G401.6 (cell line): Measurements from ENCODE around the gene LPAR2.

Experiments
- FAIRE-seq: peaks from 2 replicates; lab custom pipeline; 2012; peaks lifted over from hg19 to GRCh38; lab: Jason Lieb, UNC

Gene LPAR2

DNA sequence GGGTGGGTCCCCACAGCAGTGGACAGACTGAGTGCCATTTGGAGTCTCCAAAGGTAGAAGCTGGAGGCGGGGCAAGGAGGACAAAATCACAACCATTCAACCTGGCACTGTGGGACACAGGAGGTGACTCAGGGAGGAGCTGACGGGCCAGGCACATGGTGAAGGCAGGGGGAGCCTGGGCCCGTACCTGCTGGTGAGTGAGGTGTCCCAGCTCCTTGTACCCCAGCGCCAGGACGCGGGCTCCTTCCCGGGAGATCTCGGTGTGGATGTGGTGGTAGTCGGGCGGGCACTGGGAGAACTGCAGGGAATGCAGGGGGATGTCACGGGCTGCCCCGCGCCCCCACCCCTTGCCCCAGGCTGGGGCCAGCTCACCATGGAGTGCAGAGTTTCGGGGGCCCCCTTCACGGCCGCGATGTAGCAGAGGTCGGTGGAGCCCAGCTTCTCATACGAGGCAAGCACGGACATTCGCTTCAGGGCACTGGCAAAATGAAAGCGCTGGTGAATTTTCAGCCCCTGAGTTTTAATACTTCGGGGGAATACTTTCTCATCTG, 25.7 kb upstream of the LPAR2 start:
- no peak for FAIRE-seq

DNA sequence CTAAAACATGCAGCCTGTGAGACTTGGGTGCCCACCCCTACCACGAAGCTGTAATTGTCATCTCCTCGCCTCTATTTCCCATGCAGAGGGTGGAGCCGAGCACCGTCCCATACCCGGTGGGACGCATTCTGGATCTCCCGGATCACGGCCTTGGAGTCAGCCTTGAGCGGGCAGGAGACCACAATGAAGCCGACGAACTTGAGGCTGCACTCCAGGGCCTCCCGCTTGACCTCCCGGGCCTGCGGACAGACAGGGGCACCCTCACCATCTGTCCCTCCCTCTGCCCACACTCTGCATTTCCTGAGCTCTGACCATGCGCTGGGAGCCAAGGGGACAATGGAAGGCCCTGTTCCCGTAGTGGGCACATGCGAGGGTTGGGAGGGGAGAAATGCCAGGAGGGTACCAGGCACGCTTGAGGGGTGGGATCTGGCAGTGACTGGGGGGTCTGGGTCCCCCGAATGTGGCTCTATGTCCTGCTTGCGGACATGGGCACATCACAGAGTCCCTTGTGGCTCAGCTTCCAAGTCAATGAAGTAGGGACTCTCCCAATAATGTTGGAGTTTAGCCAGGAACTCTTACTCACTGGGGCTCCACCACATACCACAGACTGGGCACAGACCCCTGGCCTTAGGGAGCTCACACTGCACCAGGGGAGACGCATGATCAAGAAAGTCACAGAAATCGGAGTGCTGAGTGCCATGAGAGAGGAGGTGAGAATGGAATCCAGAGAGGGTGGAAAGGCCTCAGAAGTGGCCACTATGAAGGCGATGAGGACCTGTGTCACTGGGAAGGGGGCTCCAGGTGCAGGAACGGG, 24.7 kb upstream of the LPAR2 start:
- no peak for FAIRE-seq

DNA sequence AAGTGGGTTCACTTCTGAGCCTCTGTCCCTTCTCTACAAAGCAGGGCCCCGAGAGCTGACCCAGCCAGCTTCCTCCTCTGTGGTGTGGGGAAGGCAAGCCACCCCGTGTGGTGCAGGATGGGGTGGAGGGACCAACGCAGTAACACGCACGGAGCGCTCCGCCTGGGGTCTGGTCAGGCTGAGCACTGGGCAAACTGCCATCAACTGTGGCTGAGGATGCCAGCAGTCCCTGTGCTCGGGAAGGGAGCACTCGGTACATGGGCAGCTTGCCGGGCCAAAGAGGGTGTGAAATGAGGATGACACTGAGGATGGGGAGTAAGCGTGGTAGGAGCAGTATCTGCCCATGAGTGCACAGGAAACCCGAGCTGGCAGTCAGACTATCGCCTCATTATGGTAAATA, 23.1 kb upstream of the LPAR2 start:
- no peak for FAIRE-seq

DNA sequence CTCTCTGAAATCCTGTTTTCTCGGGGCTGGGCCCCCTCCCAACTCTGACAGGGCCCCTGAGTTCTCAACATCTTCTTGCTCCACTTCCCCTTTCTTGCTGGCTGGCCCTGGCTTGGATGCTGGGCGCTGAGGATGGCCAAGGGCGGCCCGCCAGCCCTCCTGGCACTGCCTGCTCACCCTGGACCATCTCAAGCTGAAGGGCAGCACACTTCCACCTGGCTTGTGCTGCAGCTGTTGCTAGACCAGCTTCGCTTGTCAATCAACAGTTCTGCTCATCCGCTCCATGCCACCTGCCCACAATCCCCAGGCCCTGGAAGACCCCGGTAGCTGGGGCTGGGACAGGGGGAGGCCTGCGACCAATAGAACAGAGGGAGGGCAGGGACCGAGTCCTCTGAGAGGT, 22.3 kb upstream of the LPAR2 start:
- no peak for FAIRE-seq

DNA sequence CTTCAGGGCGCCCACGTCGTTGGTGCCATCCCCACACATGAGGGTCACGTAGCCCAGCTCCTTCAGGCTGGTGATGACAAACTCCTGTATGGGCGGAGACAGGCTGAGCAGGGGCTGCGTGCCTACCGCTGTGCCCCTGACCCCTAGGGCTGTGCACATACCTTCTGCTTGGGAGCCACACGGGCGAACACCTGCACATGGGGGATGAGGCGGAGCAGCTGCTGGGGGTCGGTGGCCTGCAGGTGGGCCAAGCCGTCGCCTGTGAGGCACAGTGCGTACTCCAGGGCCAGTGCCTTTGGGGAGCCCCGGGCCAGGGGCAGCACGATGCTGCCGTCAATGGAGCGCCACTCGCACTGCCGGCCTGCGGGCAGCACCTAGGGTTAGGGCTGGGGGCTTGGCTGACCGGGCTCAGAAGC, 21.6 kb upstream of the LPAR2 start:
- no peak for FAIRE-seq

DNA sequence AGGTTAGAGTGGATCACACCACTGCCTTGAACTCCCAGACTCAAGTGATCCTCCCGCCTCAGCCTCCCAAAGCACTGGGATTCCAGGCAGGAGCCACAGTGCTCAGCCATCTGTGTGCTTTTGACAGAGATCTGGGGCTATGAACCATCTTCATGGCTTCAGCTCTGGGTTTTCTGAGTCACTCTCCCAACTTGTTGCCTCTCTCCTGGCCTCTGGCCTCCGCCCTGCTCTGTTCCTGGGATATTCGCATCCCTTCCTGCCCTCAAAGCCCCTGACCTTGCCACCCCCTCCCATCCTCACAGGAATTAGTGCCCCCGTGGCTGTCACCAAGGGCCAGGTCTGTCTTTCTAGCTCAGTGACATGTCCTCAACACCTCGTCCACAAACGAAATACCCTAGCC, 21.1 kb upstream of the LPAR2 start:
- FAIRE-seq = no peak

DNA sequence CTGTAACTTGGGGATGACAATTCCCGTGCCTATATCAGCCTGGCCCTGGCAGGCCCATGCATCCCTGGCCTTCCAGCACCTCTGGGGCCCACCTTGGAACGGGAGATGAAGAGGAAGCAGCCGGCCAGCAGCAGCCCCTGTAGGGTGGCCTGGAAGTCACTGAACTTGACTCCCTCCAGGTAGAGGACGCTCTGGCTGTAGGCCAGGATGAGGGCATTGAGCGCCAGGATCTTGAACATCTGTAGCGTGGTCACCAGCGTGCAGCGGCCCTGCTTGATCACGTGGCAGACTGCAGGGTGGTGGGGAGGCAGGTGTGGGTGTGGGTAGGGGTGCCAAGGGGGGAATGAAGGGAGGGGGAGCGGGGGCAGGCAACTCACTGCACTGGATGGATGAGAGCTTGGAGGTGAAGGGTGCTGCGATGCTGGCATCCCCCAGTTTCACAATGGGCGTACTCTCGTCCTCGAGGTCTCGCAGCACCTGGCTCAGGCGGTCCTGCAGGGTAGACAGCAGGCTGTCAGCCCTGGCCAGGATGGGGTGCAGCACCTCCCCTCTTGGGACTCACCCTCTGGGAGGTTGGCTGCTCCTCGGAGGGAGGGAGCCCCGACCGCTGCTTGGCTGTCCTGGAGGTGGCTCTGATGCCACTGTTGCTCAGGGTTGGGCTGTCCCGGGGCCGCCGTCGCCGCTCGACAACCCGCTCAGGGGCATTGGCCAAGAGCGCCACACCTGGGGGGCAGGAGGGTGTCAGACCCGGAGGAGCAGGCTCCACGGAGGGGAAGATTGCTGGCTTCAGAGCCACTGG, 19.2 kb upstream of the LPAR2 start:
- no peak for FAIRE-seq

DNA sequence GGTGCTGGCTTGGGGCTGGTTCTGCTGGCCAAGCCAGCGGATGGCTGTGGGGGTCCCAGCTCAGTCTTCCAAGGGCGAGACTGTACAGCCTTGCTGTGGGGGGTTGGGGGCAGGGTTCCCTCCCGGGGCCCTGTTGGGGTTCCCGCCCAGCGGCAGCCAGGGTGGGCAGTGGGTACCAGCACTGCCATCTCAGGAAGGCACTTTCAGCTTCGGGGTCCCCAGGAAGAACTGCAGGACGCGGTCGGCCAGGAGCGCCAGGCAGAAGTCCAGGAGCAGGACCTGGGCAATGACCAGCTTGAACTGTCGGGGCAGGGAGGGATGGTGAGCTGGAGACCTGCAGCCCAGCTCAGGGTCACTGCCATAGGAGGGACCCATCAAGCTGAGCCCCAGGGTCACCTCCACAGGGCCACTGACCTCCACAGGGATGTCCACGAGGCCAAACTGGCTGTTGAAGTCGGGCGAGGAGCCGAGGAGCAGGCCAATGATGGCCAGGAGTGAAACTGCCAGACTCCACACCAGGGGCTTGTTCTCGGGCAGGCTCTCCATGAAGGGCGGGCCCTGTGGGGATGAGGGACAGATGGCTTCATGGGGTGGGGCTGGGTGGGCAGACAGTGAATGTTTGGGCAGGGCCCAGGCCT, 17.3 kb upstream of the LPAR2 start:
- no peak for FAIRE-seq

DNA sequence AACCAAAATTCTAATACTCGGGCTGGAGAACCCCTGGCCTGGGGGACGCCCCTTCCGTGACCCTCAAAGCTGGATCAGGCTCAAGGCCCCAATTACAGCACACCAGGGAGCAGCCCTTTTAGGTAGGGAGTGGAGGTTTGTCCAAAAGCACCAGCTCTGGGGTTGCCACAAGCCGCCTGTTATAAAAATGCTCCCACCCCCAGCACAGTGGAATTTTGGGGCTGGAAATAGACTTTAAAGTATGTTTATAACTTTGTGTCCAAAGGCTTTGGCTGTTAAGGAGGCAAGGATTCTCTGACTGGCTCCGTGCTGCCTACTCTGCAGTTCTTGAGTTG, 16.0 kb upstream of the LPAR2 start:
- no peak for FAIRE-seq

DNA sequence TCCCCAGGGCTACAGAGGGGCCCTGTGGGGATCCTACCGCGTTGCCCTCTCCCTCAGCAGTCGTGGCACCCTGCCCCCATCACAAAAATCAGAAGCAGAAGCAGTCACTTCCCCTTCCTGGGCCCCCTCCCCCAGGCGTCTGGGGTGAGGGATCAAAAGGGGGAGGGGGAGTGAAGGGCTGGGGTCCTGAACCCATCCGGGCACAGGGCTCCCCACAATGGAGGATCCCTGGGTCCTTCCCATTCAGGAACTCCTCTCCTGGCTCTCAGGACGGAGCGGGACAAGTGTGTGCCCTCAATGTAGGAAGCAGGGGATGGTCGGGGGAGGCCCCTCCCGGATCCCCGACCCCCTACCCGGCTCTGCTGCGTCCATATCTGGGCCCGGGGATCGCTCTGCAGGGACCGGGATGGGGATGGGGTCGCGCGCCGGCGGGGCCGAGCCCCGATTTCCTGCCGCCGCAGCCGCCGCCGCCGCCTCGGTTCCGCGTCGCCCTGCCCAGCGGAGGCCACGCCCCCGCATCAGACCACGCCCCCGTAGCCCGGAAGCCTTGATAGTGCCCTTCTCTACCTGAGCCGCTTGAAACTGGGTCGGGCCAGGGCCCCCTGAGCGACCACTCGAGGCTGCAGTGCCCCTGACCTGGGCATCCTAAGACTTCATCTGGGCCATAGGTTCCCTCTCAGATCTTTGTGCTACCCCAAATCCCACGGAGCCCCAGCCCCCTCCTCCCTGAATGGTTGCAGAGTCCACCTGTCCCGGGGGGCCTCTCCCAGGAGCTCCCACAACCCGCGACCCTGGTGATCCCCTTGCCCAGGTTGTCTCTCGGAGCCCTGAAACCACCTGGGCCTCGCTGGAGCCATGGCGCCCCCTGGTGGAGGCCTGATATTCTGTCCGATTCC, 15.4 kb upstream of the LPAR2 start, which contains the start of gene GMIP:
TSS of gene GMIP (minus strand) at position 500 of the 896 bp plus-strand sequence. CDS start at position 372, 128 bp downstream.
- no peak for FAIRE-seq

DNA sequence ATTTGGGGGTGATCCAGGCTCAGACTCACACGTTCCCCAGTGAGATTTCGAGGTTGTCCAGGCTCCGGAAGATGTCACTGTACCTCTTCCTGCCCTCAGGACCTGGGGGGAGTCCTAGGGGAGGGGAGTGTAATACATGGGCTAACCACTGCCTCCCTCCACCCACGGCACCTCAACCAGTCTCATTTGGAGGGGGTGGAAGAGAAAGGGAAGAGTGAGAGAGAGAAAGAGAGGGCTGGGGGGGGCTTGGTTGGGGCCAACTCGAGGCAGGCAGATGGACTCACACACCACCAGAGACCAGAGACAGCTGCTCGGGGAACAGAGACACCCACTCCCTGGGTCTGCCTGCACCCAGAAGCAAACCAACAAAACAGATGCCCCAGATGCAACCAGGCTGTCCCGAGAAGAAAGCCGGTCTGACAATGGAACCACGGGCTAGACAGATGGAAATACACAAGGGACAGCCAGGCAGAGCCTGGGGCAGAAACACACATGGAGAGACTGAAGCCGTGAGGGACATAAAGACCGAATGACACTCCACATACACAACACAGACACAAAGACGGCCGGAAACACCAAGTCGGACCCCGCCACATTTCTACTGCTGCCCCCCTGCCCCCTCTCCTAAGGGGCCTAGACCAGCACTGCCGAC, 14.6 kb upstream of the LPAR2 start:
- no peak for FAIRE-seq

DNA sequence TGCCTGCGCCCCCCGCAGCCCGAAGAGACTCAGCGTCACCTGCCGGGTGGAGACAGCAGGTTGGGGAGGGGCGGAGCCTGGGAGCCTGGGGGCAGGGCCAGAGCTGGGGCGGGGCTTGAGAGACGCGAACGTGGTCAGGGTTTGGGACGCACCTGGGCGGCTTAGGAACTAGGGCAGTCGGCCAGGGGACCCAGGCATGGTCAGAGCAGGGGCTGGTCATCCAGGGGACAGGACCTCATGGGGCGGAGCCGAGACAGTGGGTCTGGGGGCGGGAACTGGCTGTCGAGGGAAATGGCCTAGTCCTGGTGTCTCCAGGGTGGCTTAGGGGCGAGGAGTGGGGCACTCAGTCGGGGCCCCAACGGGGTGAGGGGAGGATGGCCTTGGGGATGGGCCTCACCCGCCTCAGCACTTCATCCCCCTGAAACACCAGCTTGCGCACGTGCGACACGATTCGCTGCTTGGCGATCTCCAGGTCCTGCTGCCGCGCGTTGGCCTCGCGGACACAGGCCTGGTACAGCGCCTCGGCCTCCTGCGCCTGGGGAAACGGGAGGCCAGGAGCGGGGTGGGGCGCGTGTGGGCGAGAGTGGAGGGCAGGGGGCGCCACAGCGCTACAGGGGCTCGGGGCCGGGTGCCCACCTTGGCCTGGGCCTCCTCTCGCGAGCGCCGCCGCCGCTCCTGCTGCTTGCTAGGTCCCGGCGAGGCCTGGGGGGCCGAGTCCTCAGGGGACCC, 9.7 kb upstream of the LPAR2 start:
- no peak for FAIRE-seq

DNA sequence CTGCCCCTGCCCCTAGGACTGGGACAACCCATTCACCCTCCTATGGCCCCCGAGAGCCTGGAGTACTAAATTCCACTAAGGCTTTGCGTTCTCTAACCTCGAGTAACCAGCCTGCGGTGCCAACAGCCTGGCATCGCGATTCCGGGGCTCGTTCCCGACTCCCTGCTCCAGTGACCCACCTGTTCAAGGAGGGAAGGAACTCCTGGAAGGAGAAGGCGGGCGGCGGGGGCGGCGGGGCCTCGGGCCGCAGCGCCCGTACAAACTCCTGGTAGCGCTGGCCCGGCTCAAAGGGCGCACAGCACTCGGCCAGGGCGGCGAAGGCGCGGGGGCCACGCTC, 9.1 kb upstream of the LPAR2 start:
- FAIRE-seq = no peak

DNA sequence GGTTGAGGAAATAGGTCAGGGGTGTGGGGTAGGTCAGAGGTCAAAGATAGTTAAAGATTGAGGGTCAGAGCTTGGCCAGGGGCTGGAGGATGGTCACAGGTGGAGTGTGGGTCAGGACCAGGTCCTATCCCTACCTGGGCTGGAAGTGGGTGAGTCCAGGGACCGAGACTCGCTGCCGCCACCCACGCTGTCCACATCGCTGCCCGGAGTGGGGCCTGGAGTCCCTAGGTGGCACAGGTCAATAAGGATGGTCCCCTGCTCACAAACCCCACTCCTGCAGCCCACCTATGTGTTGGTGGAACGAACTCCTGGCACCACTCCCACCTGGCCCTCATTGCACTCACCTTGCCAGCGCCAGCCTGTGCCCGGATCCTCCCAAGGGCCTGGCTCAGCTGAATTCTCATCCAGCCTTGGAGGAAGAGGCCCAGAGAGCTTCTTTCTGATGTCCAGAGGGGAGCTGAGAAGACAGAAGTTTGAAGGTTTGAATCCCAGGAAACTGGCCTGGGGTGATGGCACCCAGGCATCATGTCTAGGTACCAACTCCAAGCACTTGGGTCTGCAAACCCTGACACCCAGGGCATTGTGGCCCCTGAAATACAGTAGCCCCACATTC, 8.7 kb upstream of the LPAR2 start:
- FAIRE-seq = no peak

DNA sequence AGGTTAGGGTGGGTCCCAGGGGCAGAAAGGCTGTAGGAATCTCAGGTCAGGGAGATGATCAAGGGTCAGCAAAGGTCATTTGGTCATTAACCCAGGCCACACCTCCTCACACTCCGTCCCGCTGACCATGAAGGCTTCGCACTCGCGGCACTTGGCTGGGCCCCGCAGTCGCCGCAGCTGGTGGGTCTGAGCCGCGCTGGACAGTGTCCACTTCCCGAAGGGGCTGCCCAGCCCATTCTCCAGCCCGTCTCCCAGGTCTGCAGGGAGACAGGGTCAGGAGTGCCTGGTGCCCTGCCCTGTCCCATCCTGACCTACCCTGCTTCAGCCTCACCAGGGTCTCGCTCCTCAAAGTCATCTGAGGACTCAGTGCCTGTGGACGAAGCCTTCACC, 7.3 kb upstream of the LPAR2 start:
- FAIRE-seq = no peak

DNA sequence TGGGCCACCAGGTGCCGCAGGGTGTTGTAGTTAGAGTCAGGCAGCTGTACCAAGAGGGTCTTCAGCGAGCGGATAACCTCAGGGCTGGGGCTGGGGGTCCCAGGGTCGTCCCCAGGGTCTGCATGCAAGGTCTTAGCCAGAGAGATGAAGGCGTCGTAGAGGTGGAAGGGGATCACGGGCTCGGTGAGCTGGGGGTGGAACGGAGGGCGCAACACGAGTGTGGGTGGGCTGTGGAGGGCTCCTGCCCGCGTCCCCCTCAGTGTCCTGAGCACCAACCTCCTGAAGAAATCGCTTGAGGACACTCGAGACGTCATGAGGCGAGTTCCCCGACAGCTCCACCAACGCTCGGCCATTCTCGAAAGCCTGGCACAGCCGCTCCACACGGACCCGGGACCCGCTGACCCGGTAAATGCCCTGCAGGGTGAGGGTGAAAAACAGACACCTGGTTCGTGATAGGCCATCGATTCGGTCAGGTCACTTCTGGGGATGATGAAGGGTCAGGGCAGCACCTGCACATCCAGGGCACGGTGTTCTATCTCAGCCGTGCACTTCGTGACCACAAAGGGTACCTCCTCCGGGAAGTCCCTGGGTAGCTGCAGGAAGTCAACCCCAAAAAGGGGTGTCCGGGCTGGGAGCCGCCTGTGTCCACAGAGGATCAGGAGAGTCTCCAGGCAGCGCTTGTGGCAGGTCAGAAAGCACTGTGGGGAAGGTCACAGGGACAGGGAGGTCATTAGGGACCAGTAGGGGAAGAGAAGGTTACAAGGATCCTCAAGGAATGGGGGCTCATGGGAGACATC, 6.7 kb upstream of the LPAR2 start:
- no peak for FAIRE-seq

DNA sequence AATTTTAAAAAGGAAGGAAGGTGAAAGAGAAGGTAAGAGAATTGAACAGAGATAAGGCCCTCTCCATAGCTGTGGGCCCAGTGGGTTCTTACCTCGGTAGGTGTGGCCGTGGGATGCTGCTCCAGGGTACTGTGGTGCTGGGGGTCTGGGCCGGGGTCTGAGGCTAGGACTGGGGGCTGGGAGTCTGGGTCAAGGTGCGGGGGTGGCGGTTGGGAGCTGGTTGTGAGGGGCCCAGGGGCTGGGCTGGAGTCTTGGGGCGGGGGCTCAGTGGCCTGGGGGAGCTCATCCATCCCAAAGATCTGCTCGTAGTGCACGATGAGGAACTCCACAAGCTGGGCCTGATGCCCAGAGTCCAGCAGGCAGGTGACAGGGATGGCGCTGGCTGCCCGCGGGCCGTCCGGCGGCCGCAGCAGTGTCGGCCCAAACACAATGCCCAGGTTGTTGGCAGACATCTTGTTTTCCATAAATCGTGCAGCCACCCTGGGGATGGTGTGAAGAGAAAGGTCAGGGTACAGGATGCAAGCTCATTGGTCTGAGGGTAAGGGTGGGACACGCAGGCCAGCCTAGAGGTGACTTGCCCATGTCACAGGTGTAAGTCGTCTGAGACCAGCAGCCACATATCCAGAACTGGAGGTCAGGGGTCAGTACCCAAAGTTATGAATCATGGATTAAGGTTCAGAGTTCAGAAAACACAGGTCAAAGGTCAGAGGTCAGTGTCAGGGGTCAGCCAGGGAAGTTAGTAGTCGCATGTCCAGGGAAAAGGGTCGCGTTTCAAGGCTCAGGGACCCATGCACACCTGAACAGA, 5.9 kb upstream of the LPAR2 start:
- FAIRE-seq = no peak

DNA sequence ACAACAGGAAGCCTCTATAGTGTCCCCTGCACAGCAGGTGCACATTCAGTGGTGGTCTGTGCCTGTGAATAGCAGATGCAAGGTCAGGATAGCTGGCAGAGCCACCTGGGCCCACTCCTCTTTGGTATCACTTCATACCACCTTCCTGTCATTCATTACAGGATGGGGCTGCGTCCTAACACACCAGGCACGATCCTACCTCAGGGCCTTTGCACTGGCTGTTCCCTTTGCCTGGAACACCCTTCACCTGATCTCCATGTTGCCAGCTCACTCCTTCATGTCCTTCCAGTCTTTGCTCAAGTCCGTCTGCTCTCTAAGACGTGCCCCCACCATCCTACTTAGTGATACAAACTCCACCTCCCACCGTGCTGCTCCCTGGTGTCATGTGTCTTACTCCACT, 4.6 kb upstream of the LPAR2 start:
- FAIRE-seq = no peak

DNA sequence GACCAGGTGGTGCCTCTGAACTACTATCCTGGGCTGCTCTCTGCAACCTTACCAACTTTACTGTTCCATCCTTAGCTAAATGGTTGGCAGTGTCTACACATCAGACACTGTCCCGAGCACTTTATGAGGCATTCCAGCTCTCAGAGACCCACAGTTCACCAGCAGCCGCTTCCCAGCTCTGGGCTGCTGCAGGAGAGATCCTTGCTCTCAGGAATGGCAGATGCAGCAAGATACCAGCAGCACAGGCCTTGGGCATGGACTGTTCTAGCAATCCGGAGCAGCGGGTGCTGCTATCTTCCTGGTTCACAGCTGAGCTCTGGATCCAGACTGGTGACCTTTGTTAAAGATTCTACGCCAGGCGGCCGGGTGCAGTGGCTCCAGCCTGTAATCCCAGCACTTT, 3.3 kb upstream of the LPAR2 start:
- no peak for FAIRE-seq
